DOHH2 (cell line): Measurements from ENCODE around the gene TTF2.

ENCODE experiments used
- H3F3A ChIP-seq: fragments of 200-600 bp; sonication (generic), shearing (Covaris generic); 2 replicates; pipeline ENCODE4 v1.6.0; 2016; ENCODE audit warnings: antibody characterized with exemption, mild to moderate bottlenecking; ENCODE audit not compliant: control insufficient read depth, insufficient read depth
- H3K27ac ChIP-seq: fragments of 200-600 bp; sonication (generic); 2 replicates; pipeline ENCODE4 v1.5.1; 2014; ENCODE audit warnings: low read depth, mild to moderate bottlenecking, low read length, moderate library complexity
- H3K27me3 ChIP-seq: fragments of 200-600 bp; sonication (generic); 2 replicates; pipeline ENCODE4 v1.6.1; 2014; ENCODE audit warnings: mild to moderate bottlenecking, low read length, mixed read lengths; ENCODE audit not compliant: control insufficient read depth
- H3K36me3 ChIP-seq: fragments of 200-600 bp; sonication (generic); 2 replicates; pipeline ENCODE4 v1.6.1; 2014; ENCODE audit warnings: mild to moderate bottlenecking, low read length, moderate library complexity, mixed read lengths; ENCODE audit not compliant: control insufficient read depth
- H3K4me1 ChIP-seq: fragments of 200-600 bp; sonication (generic); 2 replicates; pipeline ENCODE4 v1.6.1; 2014; ENCODE audit warnings: mild to moderate bottlenecking, low read length, mixed read lengths; ENCODE audit not compliant: control insufficient read depth
- H3K4me2 ChIP-seq: fragments of 200-600 bp; sonication (generic); 2 replicates; pipeline ENCODE4 v1.6.0; 2014; ENCODE audit warnings: mild to moderate bottlenecking, low read length, moderate library complexity
- H3K4me3 ChIP-seq: fragments of 200-600 bp; sonication (generic); 2 replicates; pipeline ENCODE4 v1.5.1; 2014; ENCODE audit warnings: mild to moderate bottlenecking, low read length, mixed read lengths
- H3K79me2 ChIP-seq: fragments of 200-600 bp; sonication (generic); 2 replicates; pipeline ENCODE4 v1.6.1; 2014; ENCODE audit warnings: mild to moderate bottlenecking, low read length, mixed read lengths; ENCODE audit not compliant: control insufficient read depth
- H3K9me2 ChIP-seq: fragments of 200-600 bp; sonication (generic); replicated peaks from 2 replicates; pipeline ENCODE4 v1.6.1; 2014; ENCODE audit warnings: mild to moderate bottlenecking, low read length, mixed read lengths; ENCODE audit not compliant: control insufficient read depth
- H3K9me3 ChIP-seq: fragments of 200-600 bp; sonication (generic); 2 replicates; pipeline ENCODE4 v1.6.1; 2014; ENCODE audit warnings: antibody characterized with exemption, low read length, mixed read lengths; ENCODE audit not compliant: control insufficient read depth, insufficient read depth
- H4K20me1 ChIP-seq: fragments of 200-600 bp; sonication (generic); 2 replicates; pipeline ENCODE4 v1.6.0; 2014; ENCODE audit warnings: low read depth, mild to moderate bottlenecking, antibody characterized with exemption, low read length, moderate library complexity; ENCODE audit not compliant: control insufficient read depth, insufficient read depth
- EZH2phosphoT487 ChIP-seq: fragments of 200-600 bp; sonication (generic); IDR thresholded peaks from 2 replicates; pipeline ENCODE4 v1.6.1; 2017; ENCODE audit warnings: borderline replicate concordance, mild to moderate bottlenecking, antibody characterized with exemption, low read length, moderate library complexity, mixed read lengths
- TF ChIP-seq, protein P1 (sequence below): fragments of 200-600 bp; sonication (generic); IDR thresholded peaks from one replicate; pipeline ENCODE4 v1.5.1; 2014; ENCODE audit warnings: antibody characterized with exemption, mild to moderate bottlenecking, low read depth, low read length; ENCODE audit not compliant: poor library complexity, severe bottlenecking

Gene TTF2

DNA sequence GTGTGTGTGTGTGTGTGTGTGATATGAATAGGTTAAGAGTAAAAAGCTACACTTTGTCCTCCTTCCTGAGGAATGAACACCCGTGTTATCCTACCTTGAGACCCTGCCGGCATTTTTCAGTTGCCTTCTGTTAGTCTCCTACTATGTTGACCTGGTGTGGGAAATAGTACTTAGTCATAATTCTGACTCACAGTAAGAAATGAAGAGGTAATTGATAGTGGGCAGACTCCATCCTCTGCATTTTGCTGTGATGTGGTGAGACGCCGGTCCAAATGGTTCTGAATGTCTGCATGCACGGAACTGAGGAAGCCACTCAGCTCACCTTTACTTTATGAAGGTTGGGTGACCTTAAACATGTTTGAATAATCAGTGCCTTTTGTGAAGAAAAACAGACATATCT lies 45.9 kb upstream of the TTF2 start:
- H3K4me1 ChIP-seq: no peaks in the 10 kb centered on the region
- no peak overlapping the region for H3K4me3 ChIP-seq

DNA sequence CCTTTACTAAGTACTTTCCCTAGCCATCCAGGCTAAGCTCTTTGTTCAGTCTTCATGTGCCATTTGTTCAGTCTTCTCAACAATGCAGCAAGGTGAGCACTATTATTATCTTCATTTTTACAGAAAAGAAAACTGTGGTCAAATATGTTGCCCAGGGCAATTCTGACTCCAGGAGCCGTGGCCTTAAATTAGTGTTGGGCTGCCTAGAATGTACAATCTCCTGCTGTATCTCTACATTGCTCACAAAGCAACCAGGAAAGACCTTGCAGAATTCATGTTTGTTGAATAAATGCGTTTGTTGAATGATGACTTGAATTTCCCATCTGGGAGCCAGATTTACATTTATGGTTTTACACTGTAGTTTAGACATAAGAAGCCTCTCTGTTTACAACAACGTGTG lies 44.4 kb upstream of the TTF2 start:
- Histone ChIP-seq H3K27ac (no peak overlapping the region), H3K4me1 (no peaks in the 10 kb centered on the region), H3K4me3 (no peak overlapping the region), H3K9me3 (no peaks in the 10 kb centered on the region), H3K4me2 (no peak overlapping the region), H3K36me3 (no peaks in the 10 kb centered on the region), H3K27me3 (peaks cover 7% of the 10 kb centered on the region), H4K20me1 (no peaks in the 10 kb centered on the region), H3F3A (no peaks in the 10 kb centered on the region), H3K9me2 (no peaks in the 10 kb centered on the region), H3K79me2 (no peaks in the 10 kb centered on the region)
- TF ChIP-seq, protein P1, sequence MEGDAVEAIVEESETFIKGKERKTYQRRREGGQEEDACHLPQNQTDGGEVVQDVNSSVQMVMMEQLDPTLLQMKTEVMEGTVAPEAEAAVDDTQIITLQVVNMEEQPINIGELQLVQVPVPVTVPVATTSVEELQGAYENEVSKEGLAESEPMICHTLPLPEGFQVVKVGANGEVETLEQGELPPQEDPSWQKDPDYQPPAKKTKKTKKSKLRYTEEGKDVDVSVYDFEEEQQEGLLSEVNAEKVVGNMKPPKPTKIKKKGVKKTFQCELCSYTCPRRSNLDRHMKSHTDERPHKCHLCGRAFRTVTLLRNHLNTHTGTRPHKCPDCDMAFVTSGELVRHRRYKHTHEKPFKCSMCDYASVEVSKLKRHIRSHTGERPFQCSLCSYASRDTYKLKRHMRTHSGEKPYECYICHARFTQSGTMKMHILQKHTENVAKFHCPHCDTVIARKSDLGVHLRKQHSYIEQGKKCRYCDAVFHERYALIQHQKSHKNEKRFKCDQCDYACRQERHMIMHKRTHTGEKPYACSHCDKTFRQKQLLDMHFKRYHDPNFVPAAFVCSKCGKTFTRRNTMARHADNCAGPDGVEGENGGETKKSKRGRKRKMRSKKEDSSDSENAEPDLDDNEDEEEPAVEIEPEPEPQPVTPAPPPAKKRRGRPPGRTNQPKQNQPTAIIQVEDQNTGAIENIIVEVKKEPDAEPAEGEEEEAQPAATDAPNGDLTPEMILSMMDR: no peak
- no peak for TF ChIP-seq EZH2phosphoT487

More for the DNA sequence above, 45.9 kb upstream of the TTF2 start:
- Histone ChIP-seq H3K4me2 (no peak overlapping the region), H3K27ac (no peak overlapping the region), H3K9me3 (no peaks in the 10 kb centered on the region), H3K36me3 (no peaks in the 10 kb centered on the region), H3F3A (no peaks in the 10 kb centered on the region), H4K20me1 (no peaks in the 10 kb centered on the region), H3K27me3 (0 out of 2 replicates have a peak, but pooled peaks cover 5% of the 10 kb centered on the region), H3K9me2 (no peaks in the 10 kb centered on the region), H3K79me2 (no peaks in the 10 kb centered on the region)
- TF ChIP-seq, protein P1: no peak
- no peak for TF ChIP-seq EZH2phosphoT487

DNA sequence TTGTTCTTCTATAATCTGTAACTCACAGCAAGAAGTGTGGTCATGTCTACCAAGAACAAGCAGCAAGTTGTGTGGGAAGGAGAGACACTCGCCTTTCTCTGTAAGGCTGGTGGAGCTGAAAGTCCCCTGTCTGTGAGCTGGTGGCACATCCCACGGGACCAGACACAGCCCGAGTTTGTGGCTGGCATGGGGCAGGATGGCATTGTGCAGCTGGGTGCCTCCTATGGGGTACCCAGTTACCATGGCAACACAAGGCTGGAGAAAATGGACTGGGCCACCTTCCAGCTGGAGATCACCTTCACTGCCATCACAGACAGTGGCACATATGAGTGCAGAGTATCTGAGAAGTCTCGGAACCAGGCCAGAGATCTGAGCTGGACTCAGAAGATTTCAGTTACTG lies 43.1 kb upstream of the TTF2 start:
- no peaks in the 10 kb centered on the region for H3K36me3 ChIP-seq
- H3K9me3 ChIP-seq: no peaks in the 10 kb centered on the region
- TF ChIP-seq, protein P1: no peak
- TF ChIP-seq EZH2phosphoT487: no peak
- peaks cover 7% of the 10 kb centered on the region for H3K27me3 ChIP-seq
- H3K27ac ChIP-seq: no peak overlapping the region
- H3F3A ChIP-seq: no peaks in the 10 kb centered on the region
- H3K79me2 ChIP-seq: no peaks in the 10 kb centered on the region
- H4K20me1 ChIP-seq: no peaks in the 10 kb centered on the region
- H3K9me2 ChIP-seq: no peaks in the 10 kb centered on the region
- no peak overlapping the region for H3K4me2 ChIP-seq
- H3K4me1 ChIP-seq: no peaks in the 10 kb centered on the region
- H3K4me3 ChIP-seq: no peak overlapping the region

DNA sequence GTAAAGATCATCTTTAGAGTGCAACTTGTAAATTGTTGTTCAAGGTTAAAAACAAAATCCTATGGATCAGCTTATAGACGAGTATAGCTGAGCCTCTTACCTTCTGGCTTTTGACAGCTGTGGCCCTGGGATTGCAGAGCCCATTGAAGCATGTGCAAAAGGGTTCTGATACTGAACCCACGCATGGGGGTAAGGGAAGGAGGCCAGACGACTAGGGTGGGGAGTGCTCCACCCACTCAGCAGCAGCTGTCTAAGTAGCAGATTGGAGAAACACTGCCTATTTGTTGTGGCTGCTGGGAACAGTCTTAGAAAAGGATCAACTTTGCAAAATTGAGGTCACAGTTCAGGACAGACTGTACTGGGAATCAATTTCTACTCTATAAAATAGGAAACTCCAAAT lies 42.5 kb upstream of the TTF2 start:
- H3K4me1 ChIP-seq: no peaks in the 10 kb centered on the region
- no peaks in the 10 kb centered on the region for H3K36me3 ChIP-seq
- no peak overlapping the region for H3K4me2 ChIP-seq
- H4K20me1 ChIP-seq: no peaks in the 10 kb centered on the region
- H3K79me2 ChIP-seq: no peaks in the 10 kb centered on the region
- no peak overlapping the region for H3K4me3 ChIP-seq
- H3K27me3 ChIP-seq: peaks cover 7% of the 10 kb centered on the region
- H3K9me3 ChIP-seq: no peaks in the 10 kb centered on the region
- H3K27ac ChIP-seq: no peak overlapping the region
- no peaks in the 10 kb centered on the region for H3K9me2 ChIP-seq
- no peaks in the 10 kb centered on the region for H3F3A ChIP-seq
- TF ChIP-seq, protein P1: no peak
- no peak for TF ChIP-seq EZH2phosphoT487
